Kidney epithelial cell (primary cell): Measurements from ENCODE around the gene ARHGAP31. TPM values are rescaled to one million over a fixed set of nuclear protein-coding genes. Genes with fewer than 3 reads are reported as not detected.
A peak's percentile ranks its signal among the peaks of the same experiment; 100 is the strongest.

Experiments used
- DNase-seq: peaks from one replicate; pipeline ENCODE4 v3.0.0-alpha.2; 2010; ENCODE audit warnings: low read depth
- H3K27me3 ChIP-seq: 2 replicates; pipeline ENCODE4 v1.6.0; 2011; ENCODE audit warnings: low read length; ENCODE audit not compliant: control insufficient read depth, insufficient read depth
- H3K36me3 ChIP-seq: 2 replicates; pipeline ENCODE4 v1.5.1; 2011; ENCODE audit warnings: low read length; ENCODE audit not compliant: control insufficient read depth, insufficient read depth
- H3K4me3 ChIP-seq: 2 replicates; pipeline ENCODE4 v1.5.1; 2011; ENCODE audit warnings: low read depth, mild to moderate bottlenecking, control low read depth, low read length
- total RNA-seq: library from RNA; depleted of rRNA; stranded (reverse); fragments of >200 nt; gene quantifications from 2 replicates; pipeline ENCODE4 v1.2.3, GENCODE V29; 2015
- TF ChIP-seq, protein P1 (sequence below): IDR thresholded peaks from 2 replicates; pipeline ENCODE4 v1.5.1; 2011; ENCODE audit warnings: mild to moderate bottlenecking, moderate library complexity, low read length, control low read depth, inconsistent platforms; ENCODE audit not compliant: insufficient read depth, poor library complexity, severe bottlenecking

The ARHGAP31 gene
- total RNA-seq, 1 donor from 2014 or later, result 18.5 TPM

DNA sequence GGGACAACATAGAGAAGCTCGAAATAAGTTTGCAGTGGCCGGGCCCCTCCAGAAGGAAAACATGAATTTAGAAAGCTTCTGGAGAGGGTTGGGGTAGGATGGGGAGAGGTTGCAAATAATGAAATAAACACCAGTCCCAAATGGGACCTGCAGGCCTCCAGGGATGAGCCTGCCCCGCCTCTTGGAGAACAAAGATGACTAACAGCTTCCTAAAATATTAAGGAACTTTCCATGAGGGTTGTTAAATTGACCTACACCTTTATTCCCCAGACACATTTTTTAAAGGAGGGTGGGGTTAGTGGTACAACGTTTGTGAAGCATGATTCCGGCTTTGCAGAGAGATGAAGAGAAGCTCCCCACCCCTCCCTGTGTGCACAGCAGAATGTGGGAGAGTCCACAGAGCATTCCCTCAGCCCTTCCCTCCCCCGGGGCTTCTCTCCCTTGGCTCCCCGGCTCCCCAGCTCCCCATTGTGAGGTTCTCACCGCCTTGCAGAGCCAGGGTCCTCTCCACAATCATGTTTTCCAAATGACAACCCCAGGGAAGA is 84.1 kb downstream of the ARHGAP31 start:
- no peaks in the 10 kb centered on the region for H3K27me3 ChIP-seq
- no peak for DNase-seq
- H3K36me3 ChIP-seq, result no peaks in the 10 kb centered on the region
- TF ChIP-seq, protein P1, sequence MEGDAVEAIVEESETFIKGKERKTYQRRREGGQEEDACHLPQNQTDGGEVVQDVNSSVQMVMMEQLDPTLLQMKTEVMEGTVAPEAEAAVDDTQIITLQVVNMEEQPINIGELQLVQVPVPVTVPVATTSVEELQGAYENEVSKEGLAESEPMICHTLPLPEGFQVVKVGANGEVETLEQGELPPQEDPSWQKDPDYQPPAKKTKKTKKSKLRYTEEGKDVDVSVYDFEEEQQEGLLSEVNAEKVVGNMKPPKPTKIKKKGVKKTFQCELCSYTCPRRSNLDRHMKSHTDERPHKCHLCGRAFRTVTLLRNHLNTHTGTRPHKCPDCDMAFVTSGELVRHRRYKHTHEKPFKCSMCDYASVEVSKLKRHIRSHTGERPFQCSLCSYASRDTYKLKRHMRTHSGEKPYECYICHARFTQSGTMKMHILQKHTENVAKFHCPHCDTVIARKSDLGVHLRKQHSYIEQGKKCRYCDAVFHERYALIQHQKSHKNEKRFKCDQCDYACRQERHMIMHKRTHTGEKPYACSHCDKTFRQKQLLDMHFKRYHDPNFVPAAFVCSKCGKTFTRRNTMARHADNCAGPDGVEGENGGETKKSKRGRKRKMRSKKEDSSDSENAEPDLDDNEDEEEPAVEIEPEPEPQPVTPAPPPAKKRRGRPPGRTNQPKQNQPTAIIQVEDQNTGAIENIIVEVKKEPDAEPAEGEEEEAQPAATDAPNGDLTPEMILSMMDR, result no peak
- no peak overlapping the region for H3K4me3 ChIP-seq

DNA sequence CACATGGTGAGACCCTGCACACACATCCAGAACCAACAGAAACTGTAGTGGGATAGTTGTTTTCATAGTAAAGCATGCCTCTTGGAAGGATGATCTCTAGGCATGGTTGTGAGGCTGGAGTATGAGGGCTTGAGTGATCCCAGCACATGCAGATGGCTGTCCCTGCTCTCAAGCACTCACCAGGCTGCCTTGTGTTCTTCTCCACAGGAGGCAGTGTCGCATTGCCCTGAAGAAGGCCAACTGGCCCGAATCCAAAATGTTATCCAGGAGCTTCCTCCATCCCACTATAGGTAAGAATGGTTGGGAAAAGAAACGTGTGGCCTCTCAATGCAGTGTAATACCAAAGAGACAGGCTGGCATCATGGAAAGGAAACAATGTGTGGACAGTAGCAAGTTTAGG is 86.5 kb downstream of the ARHGAP31 start:
- TF ChIP-seq, protein P1, result no peak
- H3K27me3 ChIP-seq, result no peaks in the 10 kb centered on the region
- no peak for DNase-seq

DNA sequence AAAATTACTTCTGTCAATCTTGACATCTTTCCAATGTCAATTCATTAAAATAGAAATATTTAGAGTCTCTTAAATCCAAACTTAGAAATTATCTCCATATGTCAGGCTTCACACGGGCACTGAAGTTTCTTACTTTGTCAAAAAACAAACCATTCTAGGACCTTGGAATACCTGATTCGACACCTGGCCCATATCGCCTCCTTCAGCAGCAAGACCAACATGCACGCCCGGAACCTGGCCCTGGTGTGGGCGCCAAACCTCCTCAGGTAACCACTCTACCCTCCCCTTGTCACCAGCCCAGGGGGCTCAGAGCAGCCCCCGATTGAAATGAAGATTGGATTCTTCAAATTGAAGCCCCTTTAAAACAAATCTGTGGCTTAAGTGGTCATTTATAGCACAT is 88.0 kb downstream of the ARHGAP31 start:
- DNase-seq, result no peak
- H3K4me3 ChIP-seq, result no peak overlapping the region
- H3K36me3 ChIP-seq, result no peaks in the 10 kb centered on the region
- TF ChIP-seq, protein P1, result no peak
- H3K27me3 ChIP-seq, result no peaks in the 10 kb centered on the region

More for the DNA sequence above, 86.5 kb downstream of the ARHGAP31 start:
- H3K36me3 ChIP-seq, result no peaks in the 10 kb centered on the region
- H3K4me3 ChIP-seq, result no peak overlapping the region

DNA sequence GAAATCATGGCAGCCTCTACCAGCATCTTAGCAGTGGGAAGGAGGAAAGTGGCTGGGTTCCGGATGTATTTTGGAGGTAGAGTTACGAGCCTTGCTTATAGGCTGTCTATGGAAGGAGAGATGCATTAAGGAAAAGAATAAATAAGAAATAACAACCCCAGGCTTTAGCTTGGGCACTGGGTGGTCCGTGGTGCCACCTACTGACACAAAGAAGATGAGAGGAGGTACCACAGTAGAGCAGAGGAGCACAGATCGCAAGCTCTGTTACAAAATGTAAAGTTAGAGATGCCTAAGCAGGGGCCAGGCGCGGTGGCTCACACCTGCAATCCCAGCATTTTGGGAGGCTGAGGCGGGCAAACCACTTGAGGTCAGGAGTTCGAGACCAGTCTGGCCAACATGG is 94.4 kb downstream of the ARHGAP31 start:
- Histone ChIP-seq H3K4me3 (no peak overlapping the region), H3K27me3 (no peaks in the 10 kb centered on the region), H3K36me3 (no peaks in the 10 kb centered on the region)
- TF ChIP-seq, protein P1, result peak; percentile 7
- no peak for DNase-seq

DNA sequence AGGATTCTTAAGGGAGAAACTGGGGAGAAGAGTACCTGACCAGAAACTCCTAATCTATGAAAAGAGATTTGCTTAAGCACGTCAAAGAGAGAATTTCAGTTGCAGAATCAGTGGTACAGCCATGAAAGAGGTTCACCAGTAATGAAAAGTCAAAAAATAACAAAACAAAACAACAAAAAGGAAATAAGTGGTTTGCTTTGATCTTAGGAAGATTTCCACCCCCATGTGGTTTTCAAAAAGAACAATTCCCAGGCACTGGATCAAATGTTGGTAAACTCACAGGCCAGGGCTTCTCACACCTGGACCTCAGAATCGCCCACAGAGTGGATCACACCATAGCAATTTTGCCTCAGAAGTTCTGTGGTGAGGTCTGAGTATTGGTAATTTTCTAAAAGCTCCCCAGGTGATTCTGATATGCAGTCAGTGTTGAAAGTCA is 101.8 kb downstream of the ARHGAP31 start:
- DNase-seq, result no peak
- Histone ChIP-seq H3K4me3 (no peak overlapping the region), H3K27me3 (no peaks in the 10 kb centered on the region), H3K36me3 (no peaks in the 10 kb centered on the region)
- TF ChIP-seq, protein P1, result no peak

DNA sequence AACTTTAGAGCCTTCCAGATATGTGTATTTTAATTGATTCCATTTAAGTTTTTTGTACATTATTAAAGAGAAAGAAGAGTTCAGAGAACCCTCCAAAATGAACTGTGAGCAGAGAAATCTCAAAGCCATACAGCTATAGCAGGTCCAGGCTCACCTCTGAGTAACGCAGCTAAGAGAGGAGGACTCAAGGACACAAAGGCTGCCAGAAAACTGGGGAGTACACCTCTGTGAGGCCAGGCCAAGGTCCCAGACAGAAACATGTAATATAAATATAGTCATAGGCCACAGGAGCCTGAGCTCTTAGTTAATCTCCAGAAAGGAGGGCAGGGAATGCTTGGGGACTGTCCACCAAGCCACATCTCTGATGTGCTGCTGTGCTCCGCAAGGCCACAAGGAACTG is 102.7 kb downstream of the ARHGAP31 start:
- TF ChIP-seq, protein P1, result no peak
- DNase-seq, result no peak
- no peak overlapping the region for H3K4me3 ChIP-seq
- H3K27me3 ChIP-seq, result no peaks in the 10 kb centered on the region
- H3K36me3 ChIP-seq, result no peaks in the 10 kb centered on the region
